ENCODE data around the gene CBX1. TPM values are rescaled to one million over a fixed set of nuclear protein-coding genes. Genes with fewer than 3 reads are reported as not detected.

Gene CBX1
- total and polyA plus RNA-seq, 2 of the 13 experiments (the other 11 are each of a cell fraction or from before 2014, with no cell fraction given) = 17.8 to 108 TPM

DNA sequence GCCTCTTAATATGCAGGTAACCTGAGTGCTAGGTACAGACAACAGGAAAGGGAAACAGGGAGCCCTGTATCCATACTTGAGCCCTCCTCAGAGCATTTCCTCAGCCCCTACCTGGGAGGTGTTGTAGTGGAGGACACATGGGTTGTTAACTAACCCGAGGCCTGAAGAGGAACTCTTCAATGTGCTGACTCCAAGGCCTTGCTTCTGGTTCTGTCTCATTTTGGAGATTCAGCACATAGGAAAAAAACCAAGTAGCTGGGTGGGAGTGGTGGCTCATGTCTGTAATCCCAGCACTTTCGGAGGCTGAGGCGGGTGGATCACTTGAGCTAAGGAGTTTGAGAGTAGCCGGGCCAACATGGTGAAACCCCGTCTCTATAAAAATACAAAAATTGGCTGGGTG, 31.1 kb upstream of the CBX1 start:
- in situ Hi-C loops (cut with HindIII; ENCODE audit: extremely low pct_ligation_motif_present, low pct_unique_long_range_greater_than_20kb) = loop anchor here (5.0 kb wide), 1 partner anchor 50 kb away; no protein-coding TSS in a partner anchor
- ChIA-PET POLR2A (no interaction called here), CTCF (ENCODE audit: low intra/inter-chr PET ratio, low total read pairs) (interaction anchor here (3.0 kb wide), 1 partner anchor 107 kb away, joined by 42 read pairs; no protein-coding TSS in a partner anchor)
- H4K20me1 ChIP-seq (ENCODE audit: insufficient read depth, low read length) = no peaks in the 10 kb centered on the region
- WGBS (ENCODE audit: low lambda C conversion rate) = 49% methylated on average over 5 of the region's 5 CpGs
- peaks cover 0 to 6% of the 10 kb centered on the region in 2 experiments; a peak in 2 of 5 replicates for H3K27me3 ChIP-seq (ENCODE audit: control insufficient read depth in 1 of 2, insufficient read depth in 2 of 2, low read length in 2 of 2)
- H2AFZ ChIP-seq (ENCODE audit: low read length) = no peak overlapping the region
- FAIRE-seq (no peak), DNase-seq (ENCODE audit: low spot score) (no peak), ATAC-seq (no peak)
- H3K36me3 ChIP-seq (replicated peaks in 1 of 2; ENCODE audit: control insufficient read depth in 1 of 2, insufficient read depth in 2 of 2, low read length in 2 of 2) = no peaks in the 10 kb centered on the region
- H3K4me2 ChIP-seq (ENCODE audit: low read depth, low read length) = no peak overlapping the region
- H3K27ac ChIP-seq (ENCODE audit: extremely low read length, insufficient read depth, low read length) = no peak overlapping the region
- no peak overlapping the region for H3K9ac ChIP-seq (ENCODE audit: insufficient read depth, low read depth, low read length)
- BruUV-seq (replicated peaks) = no TSS peak
- H3K4me1 ChIP-seq (ENCODE audit: insufficient read depth, low read length) = no peaks in the 10 kb centered on the region
- TF ChIP-seq KDM5B (CRISPR knock-in tag; IDR thresholded peaks at IDR 0.05; ENCODE audit: borderline replicate concordance) (no peak), SP140L (CRISPR knock-in tag; IDR thresholded peaks at IDR 0.05; ENCODE audit: borderline replicate concordance) (no peak), ZNF430 (CRISPR knock-in tag; IDR thresholded peaks at IDR 0.05) (no peak), MYC (CRISPR knock-in tag; IDR thresholded peaks at IDR 0.05; ENCODE audit: borderline replicate concordance) (no peak), ZNF572 (CRISPR knock-in tag; IDR thresholded peaks at IDR 0.05) (no peak)
- TF ChIP-seq, protein P1, sequence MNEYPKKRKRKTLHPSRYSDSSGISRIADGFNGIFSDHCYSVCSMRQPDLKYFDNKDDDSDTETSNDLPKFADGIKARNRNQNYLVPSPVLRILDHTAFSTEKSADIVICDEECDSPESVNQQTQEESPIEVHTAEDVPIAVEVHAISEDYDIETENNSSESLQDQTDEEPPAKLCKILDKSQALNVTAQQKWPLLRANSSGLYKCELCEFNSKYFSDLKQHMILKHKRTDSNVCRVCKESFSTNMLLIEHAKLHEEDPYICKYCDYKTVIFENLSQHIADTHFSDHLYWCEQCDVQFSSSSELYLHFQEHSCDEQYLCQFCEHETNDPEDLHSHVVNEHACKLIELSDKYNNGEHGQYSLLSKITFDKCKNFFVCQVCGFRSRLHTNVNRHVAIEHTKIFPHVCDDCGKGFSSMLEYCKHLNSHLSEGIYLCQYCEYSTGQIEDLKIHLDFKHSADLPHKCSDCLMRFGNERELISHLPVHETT (CRISPR knock-in tag; conservative IDR thresholded peaks at IDR 0.05) = no peak
- intact Hi-C loops (cut with micrococcal nuclease; ENCODE audit: unreplicated experiment) = no loop called here
- H3K9me3 ChIP-seq (ENCODE audit: low read length) = no peaks in the 10 kb centered on the region
- no peak overlapping the region for H3K4me3 ChIP-seq (replicated peaks in 1 of 3; ENCODE audit: insufficient read depth in 1 of 3, low read depth in 2 of 3, low read length in 3 of 3)
- no peaks in the 10 kb centered on the region for H3K79me2 ChIP-seq (ENCODE audit: insufficient read depth, low read length)
